Astrocyte (in vitro differentiated cells and primary cell): ENCODE results near the gene S100B.

Source experiments
- CTCF ChIP-seq: IDR thresholded peaks from 2 replicates; pipeline ENCODE4 v1.5.1; 2011; ENCODE audit warnings: low read depth, mild to moderate bottlenecking, inconsistent platforms, low read length, moderate library complexity; ENCODE audit not compliant: insufficient read depth
- EZH2 ChIP-seq: IDR thresholded peaks from 2 replicates; pipeline ENCODE4 v1.6.1; 2012; ENCODE audit warnings: mild to moderate bottlenecking, low read length, inconsistent platforms; ENCODE audit not compliant: insufficient read depth

GRCh38 chr21:46600305-46600704, 4.6 kb downstream of the S100B start:
- TF ChIP-seq EZH2, result no peak
- no peak for TF ChIP-seq CTCF
